Esophagus muscularis mucosa (tissue), 4 donors: ENCODE measurements around the gene AGPAT1. TPM values are rescaled to one million over a fixed set of nuclear protein-coding genes. Genes with fewer than 3 reads are reported as not detected.

Experiments
- DNase-seq: peaks from one replicate; pipeline ENCODE4 v3.0.0-alpha.2; 2017; ENCODE audit errors: extremely low spot score
- H3K27ac ChIP-seq, 4 donors: fragments of 200-600 bp; sonication (generic); replicated peaks in 1 of 4; 1 replicate in 3 of 4; 2 replicates in 1 of 4; pipeline ENCODE4 v1.5.1; 2016 to 2019; ENCODE audit warnings: mild to moderate bottlenecking in 1 of 4
- H3K27me3 ChIP-seq, 4 donors: fragments of 200-600 bp; sonication (generic); one replicate each; pipeline versions ENCODE4 v1.5.1 to v1.6.0; 2016 to 2019
- H3K36me3 ChIP-seq, 4 donors: fragments of 200-600 bp; sonication (generic); one replicate each; pipeline ENCODE4 v1.5.1; 2016 to 2019
- H3K4me1 ChIP-seq, 4 donors: fragments of 200-600 bp; sonication (generic); one replicate each; pipeline ENCODE4 v1.5.1; 2016 to 2019
- H3K4me3 ChIP-seq, 4 donors: fragments of 200-600 bp; sonication (generic); 1 replicate in 2 of 4; 2 replicates in 2 of 4; pipeline ENCODE4 v1.5.1; 2016 to 2019; ENCODE audit warnings: mild to moderate bottlenecking in 4 of 4, moderate library complexity in 1 of 4
- H3K9me3 ChIP-seq, 4 donors: fragments of 200-600 bp; sonication (generic); 1 replicate in 3 of 4; 2 replicates in 1 of 4; pipeline ENCODE4 v1.5.1; 2016 to 2019
- EP300 ChIP-seq: sonication (generic); formaldehyde crosslinking; IDR thresholded peaks from one replicate; pipeline ENCODE4 v1.6.1; 2017; ENCODE audit warnings: antibody characterized with exemption
- POLR2A ChIP-seq: fragments of 450-650 bp; IDR thresholded peaks from one replicate; pipeline ENCODE4 v1.6.1; 2017; ENCODE audit warnings: antibody characterized with exemption, moderate library complexity, mild to moderate bottlenecking, low read depth
- POLR2AphosphoS5 ChIP-seq, 2 donors: sonication (generic); formaldehyde crosslinking; IDR thresholded peaks; one replicate each; pipeline ENCODE4 v1.6.1; 2017; ENCODE audit warnings: antibody characterized with exemption in 2 of 2
- WGBS: methylation state at CpG from one replicate; pipeline ENCODE4 v1.1.5; 2018; 5-methylcytosine and 5-hydroxymethylcytosine counted together
- intact Hi-C: fragments of 100-400 bp; cut with DNase I; formaldehyde crosslinking; loops from one replicate; pipeline ENCODE4 v1.15.1; 2023
- total RNA-seq, 4 donors: library from RNA; depleted of rRNA; stranded (reverse); fragments of >200 nt; gene quantifications; one replicate each; pipeline versions ENCODE4 v1.1.0 to v1.2.1, GENCODE V29; 2016
- TF ChIP-seq, protein P1 (sequence below), 3 experiments: fragments of 200-600 bp in 2 of 3; fragments of 450-650 bp in 1 of 3; sonication (generic) in 2 of 3; IDR thresholded peaks; one replicate each; pipeline ENCODE4 v1.5.1; 2017 to 2019; ENCODE audit warnings: antibody characterized with exemption in 3 of 3, mild to moderate bottlenecking in 2 of 3, moderate library complexity in 1 of 3

The AGPAT1 gene
- total RNA-seq, 4 donors from 2014 or later, result 52.7 to 76.7 (median 68.9) TPM

GRCh38 chr6:32131439-32131948, 44.4 kb downstream of the AGPAT1 start:
- peaks cover 0 to 6% (median 3%) of the 10 kb centered on the region in 4 donors for H3K36me3 ChIP-seq
- H3K4me1 ChIP-seq, result peaks cover 27 to 34% (median 31%) of the 10 kb centered on the region in 4 donors
- DNase-seq, result no peak
- no peaks in the 10 kb centered on the region for H3K27me3 ChIP-seq
- H3K4me3 ChIP-seq, result no peak overlapping the region
- no peak for TF ChIP-seq POLR2A
- TF ChIP-seq, protein P1, sequence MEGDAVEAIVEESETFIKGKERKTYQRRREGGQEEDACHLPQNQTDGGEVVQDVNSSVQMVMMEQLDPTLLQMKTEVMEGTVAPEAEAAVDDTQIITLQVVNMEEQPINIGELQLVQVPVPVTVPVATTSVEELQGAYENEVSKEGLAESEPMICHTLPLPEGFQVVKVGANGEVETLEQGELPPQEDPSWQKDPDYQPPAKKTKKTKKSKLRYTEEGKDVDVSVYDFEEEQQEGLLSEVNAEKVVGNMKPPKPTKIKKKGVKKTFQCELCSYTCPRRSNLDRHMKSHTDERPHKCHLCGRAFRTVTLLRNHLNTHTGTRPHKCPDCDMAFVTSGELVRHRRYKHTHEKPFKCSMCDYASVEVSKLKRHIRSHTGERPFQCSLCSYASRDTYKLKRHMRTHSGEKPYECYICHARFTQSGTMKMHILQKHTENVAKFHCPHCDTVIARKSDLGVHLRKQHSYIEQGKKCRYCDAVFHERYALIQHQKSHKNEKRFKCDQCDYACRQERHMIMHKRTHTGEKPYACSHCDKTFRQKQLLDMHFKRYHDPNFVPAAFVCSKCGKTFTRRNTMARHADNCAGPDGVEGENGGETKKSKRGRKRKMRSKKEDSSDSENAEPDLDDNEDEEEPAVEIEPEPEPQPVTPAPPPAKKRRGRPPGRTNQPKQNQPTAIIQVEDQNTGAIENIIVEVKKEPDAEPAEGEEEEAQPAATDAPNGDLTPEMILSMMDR (IDR thresholded peaks at IDR 0.05), result no peak
- TF ChIP-seq POLR2AphosphoS5 (IDR thresholded peaks at IDR 0.05), result no peak
- H3K9me3 ChIP-seq, result no peaks in the 10 kb centered on the region
- H3K27ac ChIP-seq, result no peak overlapping the region
- 90% methylated on average over 14 of the region's 14 CpGs for WGBS
- intact Hi-C loops, result no loop called here

DNA sequence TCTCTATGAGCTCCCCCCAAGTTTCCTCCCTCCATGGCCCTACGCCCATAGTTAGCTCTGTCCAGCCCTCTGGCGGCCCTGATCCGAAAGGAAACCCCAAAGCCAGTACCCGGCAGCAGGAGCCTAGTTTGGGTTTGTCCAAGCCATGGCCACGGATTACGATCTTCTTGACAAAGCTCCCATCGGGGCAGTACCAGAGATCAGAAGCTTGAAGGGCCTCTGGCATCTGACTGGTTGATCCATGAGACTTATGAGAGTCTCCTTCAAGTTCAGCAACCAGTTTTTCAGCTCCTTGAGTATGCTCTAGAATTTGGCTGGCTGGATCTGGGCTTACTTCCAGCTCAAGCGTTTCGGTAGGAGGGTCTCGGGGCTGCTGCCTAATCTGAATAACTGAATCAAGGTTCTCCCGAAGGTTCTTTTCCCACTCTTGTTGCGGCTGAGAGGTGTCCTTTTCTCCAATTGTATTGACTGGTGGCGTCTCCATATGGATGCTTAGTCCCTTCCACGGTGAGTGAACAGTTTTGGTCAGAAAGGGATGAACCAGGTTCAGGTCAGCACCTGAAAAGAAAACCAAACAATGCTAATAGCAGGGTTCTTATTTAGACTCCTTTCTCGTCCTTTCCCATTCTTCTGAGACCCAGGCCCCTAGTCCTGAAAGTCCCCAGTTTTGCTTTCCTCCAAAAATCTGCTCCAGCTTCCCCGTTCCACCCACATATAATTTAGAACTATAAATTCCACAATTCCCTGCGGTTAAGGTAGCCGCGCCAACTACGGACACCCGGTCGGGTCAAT, 46.4 kb downstream of the AGPAT1 start:
- Histone ChIP-seq H3K27me3 (no peaks in the 10 kb centered on the region), H3K27ac (peak overlapping the region; percentile 85 to 94 (median 91)), H3K36me3 (peaks cover 15 to 26% (median 22%) of the 10 kb centered on the region in 4 donors), H3K4me1 (peaks cover 29 to 47% (median 38%) of the 10 kb centered on the region in 4 donors), H3K4me3 (peak overlapping the region; percentile 80 to 92 (median 86)), H3K9me3 (no peaks in the 10 kb centered on the region)
- no peak for DNase-seq
- TF ChIP-seq POLR2AphosphoS5 (IDR thresholded peaks at IDR 0.05), result no peak
- no peak for TF ChIP-seq EP300
- TF ChIP-seq, protein P1 (IDR thresholded peaks at IDR 0.05), result no peak
- no peak for TF ChIP-seq POLR2A
- intact Hi-C loops, result no loop called here
- 39% methylated on average over 21 of the region's 22 CpGs for WGBS

DNA sequence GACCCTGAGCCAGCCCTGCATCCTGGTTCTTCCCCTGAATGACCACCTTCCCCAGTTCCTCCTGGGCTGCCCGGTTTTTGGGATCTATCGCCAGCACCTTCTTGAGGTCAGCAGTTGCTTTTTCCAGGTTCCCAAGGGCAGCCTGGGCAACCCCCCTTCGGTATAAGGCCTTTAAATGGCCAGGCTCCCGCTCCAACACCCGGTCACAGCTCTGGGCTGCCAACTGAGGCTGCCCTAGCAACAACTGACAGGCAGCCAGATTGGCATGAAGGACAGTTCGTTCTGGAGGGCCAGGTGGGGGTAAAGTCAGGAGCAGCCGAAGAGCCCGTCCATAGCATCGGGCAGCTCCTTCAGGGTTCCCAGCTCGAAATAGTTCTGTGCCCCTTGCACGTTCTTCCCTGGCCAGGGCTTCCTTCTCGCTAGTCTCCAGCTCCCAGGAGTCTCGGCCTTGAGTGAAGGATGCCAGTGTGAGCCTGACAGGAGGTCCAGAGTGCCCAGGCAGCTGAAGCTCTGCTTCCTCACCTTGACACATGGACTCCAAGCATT, 47.1 kb downstream of the AGPAT1 start:
- H3K4me3 ChIP-seq, result peak overlapping the region; percentile 80 to 92 (median 86)
- TF ChIP-seq, protein P1 (IDR thresholded peaks at IDR 0.05), result no peak
- no peak for TF ChIP-seq POLR2AphosphoS5 (IDR thresholded peaks at IDR 0.05)
- TF ChIP-seq POLR2A, result no peak
- no peak for TF ChIP-seq EP300

GRCh38 chr6:32127717-32128592, 47.9 kb downstream of the AGPAT1 start, which contains the start of gene ATF6B:
TSS of gene ATF6B (minus strand) at chr6:32128246. CDS start at chr6:32128207, 39 bp downstream.
- Histone ChIP-seq H3K4me1 (peaks cover 29 to 48% (median 38%) of the 10 kb centered on the region in 4 donors), H3K4me3 (peak within 1 kb of the TSS; percentile 80 to 92 (median 86)), H3K9me3 (no peaks in the 10 kb centered on the region), H3K36me3 (peaks cover 25 to 41% (median 37%) of the 10 kb centered on the region in 4 donors), H3K27me3 (no peaks in the 10 kb centered on the region), H3K27ac (peak within 1 kb of the TSS; percentile 85 to 94 (median 91))
- peak; percentile 9 for TF ChIP-seq POLR2A
- TF ChIP-seq POLR2AphosphoS5 (IDR thresholded peaks at IDR 0.05), result peak; percentile 79 to 89
- no peak for TF ChIP-seq EP300
- TF ChIP-seq, protein P1 (IDR thresholded peaks at IDR 0.05), result no peak
- under 1% methylated on average over 28 of the region's 44 CpGs for WGBS
- DNase-seq, result peak; percentile 100
- intact Hi-C loops, result no loop called here

More for the DNA sequence above, 47.1 kb downstream of the AGPAT1 start:
- Histone ChIP-seq H3K4me1 (peaks cover 29 to 48% (median 38%) of the 10 kb centered on the region in 4 donors), H3K9me3 (no peaks in the 10 kb centered on the region), H3K27me3 (no peaks in the 10 kb centered on the region), H3K36me3 (peaks cover 20 to 32% (median 29%) of the 10 kb centered on the region in 4 donors), H3K27ac (peak overlapping the region; percentile 85 to 94 (median 91))
- DNase-seq, result no peak
- 92% methylated on average over 12 of the region's 13 CpGs for WGBS
- intact Hi-C loops, result no loop called here
